ENCODE results near the gene HSP90AB1. TPM values are rescaled to one million over a fixed set of nuclear protein-coding genes. Genes with fewer than 3 reads are reported as not detected.

Gene HSP90AB1
- total and polyA plus RNA-seq, 2 of the 8 experiments (the other 6 are each of a cell fraction or from before 2014, with no cell fraction given), result 1,564 to 2,297 TPM

GRCh38 chr6:44250067-44250717 is 3.3 kb downstream of the HSP90AB1 start (continued):
- no peak for TF ChIP-seq CHD7 (IDR thresholded peaks at IDR 0.05; ENCODE audit: insufficient replicate concordance, low read length)
- no peak for TF ChIP-seq TEAD4 (IDR thresholded peaks at IDR 0.05; ENCODE audit: low read depth, low read length)
- TF ChIP-seq TAF7 (optimal IDR thresholded peaks at IDR 0.05; ENCODE audit: borderline replicate concordance, low read depth, low read length), result no peak
- TF ChIP-seq KDM4A (IDR thresholded peaks at IDR 0.05; ENCODE audit: low read depth, low read length, severe bottlenecking), result no peak
- no peak for TF ChIP-seq RNF2 (IDR thresholded peaks at IDR 0.05; ENCODE audit: borderline replicate concordance, low read depth, low read length, missing control alignments, poor library complexity, severe bottlenecking)
- peak in 1 of 2 experiments; percentile 31 for TF ChIP-seq POLR2A (IDR thresholded peaks at IDR 0.05; ENCODE audit: control extremely low read depth in 1 of 2, low read depth in 2 of 2, low read length in 2 of 2)
- TF ChIP-seq JUND (IDR thresholded peaks at IDR 0.05; ENCODE audit: low read length), result no peak
- no peak for TF ChIP-seq SIRT6 (IDR thresholded peaks at IDR 0.05; ENCODE audit: low read length)
- peak; percentile 87 for TF ChIP-seq POLR2AphosphoS5 (IDR thresholded peaks at IDR 0.05; ENCODE audit: low read depth, low read length)
